GM12874 (cell line): ENCODE measurements around the gene MAP3K2.

Experiments
- TF ChIP-seq, protein P1 (sequence below): IDR thresholded peaks from 2 replicates; pipeline ENCODE4 v1.5.1; 2011; ENCODE audit warnings: low read depth, mild to moderate bottlenecking, control low read depth, low read length, moderate library complexity; ENCODE audit not compliant: insufficient read depth

MAP3K2 gene

DNA sequence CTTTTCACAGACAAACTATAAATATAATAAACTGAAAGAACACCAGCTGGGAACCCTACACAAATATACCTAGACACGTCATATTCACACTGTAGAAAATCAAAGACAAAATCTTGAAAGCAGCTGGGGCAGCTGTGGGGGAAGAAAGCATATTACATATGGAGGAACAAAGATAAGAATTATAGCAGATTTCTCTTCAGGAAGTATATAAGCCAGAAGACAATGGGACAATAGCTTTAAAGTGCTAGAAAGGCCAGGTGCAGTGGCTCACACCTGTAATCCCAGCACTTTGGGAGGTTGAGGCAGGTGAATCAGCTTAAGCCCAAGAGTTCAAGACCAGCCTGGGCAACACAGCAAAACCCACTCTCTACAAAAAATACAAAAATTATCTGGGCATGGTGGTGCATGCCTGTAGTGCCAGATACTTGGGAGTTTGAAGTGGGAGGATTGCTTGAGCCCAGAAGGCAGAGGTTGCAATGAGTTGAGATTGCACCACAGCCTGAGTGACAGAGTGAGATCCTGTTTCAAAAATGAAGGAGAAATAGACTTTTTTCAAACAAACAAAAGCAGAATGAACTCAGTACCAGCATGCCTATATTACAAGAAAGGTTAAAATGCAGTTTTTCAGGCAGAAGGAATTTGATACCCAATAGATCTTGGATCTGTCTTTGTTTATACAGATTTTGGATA, 67.0 kb downstream of the MAP3K2 start:
- TF ChIP-seq, protein P1, sequence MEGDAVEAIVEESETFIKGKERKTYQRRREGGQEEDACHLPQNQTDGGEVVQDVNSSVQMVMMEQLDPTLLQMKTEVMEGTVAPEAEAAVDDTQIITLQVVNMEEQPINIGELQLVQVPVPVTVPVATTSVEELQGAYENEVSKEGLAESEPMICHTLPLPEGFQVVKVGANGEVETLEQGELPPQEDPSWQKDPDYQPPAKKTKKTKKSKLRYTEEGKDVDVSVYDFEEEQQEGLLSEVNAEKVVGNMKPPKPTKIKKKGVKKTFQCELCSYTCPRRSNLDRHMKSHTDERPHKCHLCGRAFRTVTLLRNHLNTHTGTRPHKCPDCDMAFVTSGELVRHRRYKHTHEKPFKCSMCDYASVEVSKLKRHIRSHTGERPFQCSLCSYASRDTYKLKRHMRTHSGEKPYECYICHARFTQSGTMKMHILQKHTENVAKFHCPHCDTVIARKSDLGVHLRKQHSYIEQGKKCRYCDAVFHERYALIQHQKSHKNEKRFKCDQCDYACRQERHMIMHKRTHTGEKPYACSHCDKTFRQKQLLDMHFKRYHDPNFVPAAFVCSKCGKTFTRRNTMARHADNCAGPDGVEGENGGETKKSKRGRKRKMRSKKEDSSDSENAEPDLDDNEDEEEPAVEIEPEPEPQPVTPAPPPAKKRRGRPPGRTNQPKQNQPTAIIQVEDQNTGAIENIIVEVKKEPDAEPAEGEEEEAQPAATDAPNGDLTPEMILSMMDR = no peak

DNA sequence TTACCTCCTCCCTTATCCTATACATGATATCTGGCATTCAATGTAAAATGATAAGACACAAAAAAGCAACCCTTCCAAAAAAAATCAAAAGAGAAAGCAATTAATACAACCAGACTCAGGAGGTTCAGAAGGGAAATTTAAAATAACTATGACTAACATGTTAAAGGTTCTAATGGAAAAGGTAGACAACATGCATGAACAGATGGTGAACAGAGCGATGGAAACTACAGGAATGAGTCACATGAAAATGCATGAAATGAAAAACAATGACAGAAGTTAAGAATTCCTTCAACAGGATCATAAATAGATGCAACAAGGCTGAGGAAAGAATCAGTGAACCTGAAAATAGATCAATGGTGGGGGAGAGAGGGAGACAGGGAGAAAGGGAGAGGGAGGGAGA, 67.7 kb downstream of the MAP3K2 start:
- TF ChIP-seq, protein P1 = no peak

GRCh38 chr2:127314193-127314988, 73.4 kb downstream of the MAP3K2 start:
- TF ChIP-seq, protein P1 = no peak

DNA sequence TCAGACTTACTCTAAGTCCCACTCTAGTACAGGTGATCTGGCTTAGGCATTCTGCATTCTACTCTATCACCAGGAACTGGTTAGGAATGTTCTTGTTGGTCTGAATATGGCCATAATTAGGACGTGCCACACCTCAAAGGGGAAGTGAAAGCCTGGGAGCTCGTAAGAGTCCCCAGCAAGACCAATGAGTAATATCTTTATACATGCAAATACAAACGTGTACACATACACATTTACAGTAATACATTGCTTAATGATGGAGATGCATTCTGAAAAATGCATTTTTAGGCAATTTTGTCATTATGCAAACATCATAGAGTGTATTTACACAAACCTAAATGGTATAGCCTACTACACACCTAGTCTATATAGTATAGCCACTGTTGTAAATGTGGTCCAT, 74.4 kb downstream of the MAP3K2 start:
- TF ChIP-seq, protein P1 = no peak

GRCh38 chr2:127310980-127311379, 76.8 kb downstream of the MAP3K2 start:
- TF ChIP-seq, protein P1 = no peak

DNA sequence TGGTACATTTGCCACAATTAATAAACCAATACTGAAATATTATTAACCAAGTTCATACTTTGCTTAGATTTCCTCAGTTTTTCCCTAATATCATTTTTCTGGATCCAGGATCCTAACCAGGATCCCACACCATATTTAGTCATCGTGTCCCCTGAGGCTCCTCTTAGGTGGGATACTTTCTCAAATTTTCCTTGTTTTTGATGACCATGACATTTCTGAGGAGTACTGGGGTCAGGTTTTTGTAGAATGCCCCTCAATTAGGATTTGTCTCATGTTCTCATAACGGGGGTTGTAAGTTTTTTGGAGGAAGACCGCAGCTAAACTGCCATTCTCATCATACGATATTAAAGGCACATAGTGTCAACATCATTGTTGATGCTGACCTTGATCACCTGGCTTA, 78.3 kb downstream of the MAP3K2 start:
- TF ChIP-seq, protein P1 = no peak

- TF ChIP-seq, protein P1 = no peak
Observed at GRCh38 chr2:127308586-127309138, 79.1 kb downstream of the MAP3K2 start.
